ENCODE measurements around the gene EPB41L1.

EPB41L1 gene

DNA sequence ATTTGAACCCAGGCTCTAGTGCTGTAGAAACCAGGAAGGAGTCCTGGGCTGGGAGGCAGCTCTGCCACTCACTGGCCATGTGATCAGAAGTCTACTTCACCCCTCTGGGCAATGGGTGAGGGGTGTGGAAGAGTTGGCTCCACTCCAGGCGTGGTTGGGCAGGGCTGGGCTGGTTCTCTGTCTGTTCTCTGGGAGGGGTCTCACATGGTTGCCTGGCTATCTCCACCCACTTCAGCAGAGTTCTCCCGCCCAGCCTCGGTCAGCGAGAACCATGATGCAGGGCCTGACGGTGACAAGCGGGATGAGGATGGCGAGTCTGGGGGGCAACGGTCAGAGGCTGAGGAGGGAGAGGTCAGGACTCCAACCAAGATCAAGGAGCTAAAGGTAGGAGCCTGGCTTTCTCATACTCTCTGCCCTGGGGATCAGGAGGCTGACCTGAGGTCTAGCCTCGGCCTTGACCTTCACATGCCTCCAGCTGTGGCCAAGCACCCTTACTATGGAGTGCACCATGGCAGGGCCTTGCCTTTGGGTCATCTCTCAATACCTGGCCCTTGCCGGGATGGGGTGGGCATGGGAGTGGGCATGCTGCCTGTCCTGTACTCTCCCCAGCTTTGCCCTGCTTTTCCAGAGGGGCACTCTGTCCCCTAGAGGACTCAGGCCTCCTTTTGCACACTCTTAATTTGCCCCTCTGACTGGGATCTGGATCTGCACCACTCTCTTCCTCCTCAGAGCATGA lies 39.6 kb downstream of the EPB41L1 start:
- no peak for DNase-seq (ENCODE audit: low read depth)

- no peak for DNase-seq (ENCODE audit: low read depth)
These were observed 42.1 kb downstream of the EPB41L1 start for GRCh38 chr20:36196676-36197075.

DNA sequence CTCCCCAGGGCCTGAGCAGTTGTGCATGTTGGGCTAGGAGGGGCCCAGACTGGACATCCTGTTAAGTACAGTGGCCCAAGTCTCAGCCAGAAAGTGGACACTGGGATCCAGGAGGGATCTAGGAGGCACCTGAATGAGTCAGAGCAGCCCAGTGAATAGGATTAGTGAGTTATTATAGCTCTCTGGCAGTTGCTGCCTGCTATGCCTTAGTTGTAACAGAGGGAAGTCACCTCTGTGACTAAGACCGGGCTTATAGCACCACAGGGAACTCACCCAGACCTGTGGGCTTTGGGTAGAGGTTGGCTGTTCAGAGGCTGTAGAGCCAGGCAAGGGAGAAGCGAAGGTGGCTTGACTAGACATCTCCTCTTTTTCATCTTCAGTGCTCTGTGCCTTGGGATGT lies 42.7 kb downstream of the EPB41L1 start:
- DNase-seq (ENCODE audit: low read depth), result no peak

DNA sequence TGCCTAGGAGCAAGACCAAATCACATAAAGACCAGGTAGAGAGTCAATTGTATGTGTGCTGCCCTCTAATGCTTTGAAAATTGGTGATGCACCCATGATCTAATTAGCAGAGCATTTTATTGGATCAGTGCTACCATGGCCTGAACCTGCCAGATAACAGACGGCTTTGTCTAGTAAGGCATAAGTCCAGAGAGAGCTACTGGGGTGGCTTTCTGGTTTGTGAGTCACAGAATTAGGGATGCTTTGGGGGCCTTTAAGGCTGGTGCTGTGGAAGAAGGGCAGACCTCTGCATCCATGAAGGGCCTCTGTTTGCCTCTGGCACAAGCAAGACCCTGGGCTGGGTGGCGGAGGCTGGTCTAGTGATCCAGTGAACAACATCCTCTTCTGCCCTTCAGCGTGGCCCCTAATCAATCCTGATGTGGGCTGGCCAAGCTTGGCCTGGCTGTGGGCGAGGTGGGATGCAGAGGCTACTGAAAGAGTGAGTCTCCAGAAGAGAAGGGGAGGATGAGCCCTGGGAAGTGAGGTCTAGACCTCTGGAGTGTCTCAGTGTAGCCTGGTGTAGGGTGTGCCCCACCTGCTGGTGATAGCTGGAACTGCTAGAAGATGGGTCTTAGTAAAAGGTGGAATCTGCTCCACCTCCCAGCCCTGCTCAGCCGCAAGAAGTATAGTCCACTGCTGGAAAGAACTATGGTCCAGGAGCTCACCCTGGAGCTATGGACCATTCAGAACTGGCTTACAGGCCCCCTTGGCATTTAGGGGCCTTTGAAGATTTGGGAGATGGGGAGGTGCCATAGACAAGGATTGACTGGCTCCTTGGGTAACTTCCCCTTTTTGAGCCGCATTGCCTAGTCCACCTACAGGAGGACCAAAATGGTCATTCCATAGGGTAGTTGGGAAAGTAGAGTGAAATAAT lies 45.1 kb downstream of the EPB41L1 start:
- peak; percentile 65 for DNase-seq (ENCODE audit: low read depth)

GRCh38 chr20:36200451-36200850 lies 45.9 kb downstream of the EPB41L1 start:
- DNase-seq (ENCODE audit: low read depth), result no peak

GRCh38 chr20:36201198-36201597 lies 46.7 kb downstream of the EPB41L1 start:
- no peak for DNase-seq (ENCODE audit: low read depth)

DNA sequence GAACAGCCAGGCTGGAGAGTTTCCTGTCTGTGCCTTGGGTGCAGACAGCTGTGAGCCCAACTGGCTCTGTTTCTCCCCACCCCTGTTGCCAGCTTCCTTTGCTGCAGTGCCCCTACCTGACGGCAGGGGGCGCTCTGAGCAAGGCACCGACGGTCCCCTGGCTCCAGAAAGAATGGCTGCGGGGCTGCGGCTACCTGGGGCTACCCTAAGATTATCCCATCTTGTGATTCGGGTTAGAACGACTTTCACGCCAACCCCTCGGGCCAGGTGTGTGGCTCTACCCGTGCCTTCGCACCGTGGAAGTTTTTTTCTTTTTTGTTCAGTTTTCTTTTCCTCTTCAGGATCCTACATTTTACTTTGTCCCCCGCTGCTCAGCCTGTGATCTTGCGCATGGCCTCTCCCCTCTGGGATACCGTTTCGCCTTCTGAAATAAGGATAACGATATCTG lies 48.4 kb downstream of the EPB41L1 start:
- DNase-seq (ENCODE audit: low read depth), result peak; percentile 61

- no peak for DNase-seq (ENCODE audit: low read depth)
These were observed 49.3 kb downstream of the EPB41L1 start for GRCh38 chr20:36203861-36204260.

- no peak for DNase-seq (ENCODE audit: low read depth)
These were observed 50.5 kb downstream of the EPB41L1 start for GRCh38 chr20:36205026-36205425.

GRCh38 chr20:36206068-36206467 lies 51.5 kb downstream of the EPB41L1 start:
- no peak for DNase-seq (ENCODE audit: low read depth)

DNA sequence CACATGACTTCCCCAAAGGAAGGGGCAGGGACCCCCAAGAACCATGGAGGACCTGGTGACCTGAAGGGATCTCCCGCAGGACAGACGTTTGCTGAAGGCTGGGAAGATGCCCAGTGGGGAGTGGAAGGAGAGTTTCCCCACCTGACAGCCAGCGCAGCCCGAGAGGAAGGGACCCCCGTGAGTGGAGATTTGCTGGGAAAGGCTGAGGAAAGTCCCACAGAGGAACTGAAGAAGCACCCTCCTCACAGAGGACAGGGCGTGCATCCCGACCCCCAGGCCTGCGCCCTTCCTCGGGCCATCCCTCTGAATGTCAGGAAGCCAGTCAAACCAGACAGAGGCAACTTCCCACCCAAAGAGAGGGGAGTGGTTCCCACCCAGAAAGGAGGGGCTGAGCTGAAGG lies 52.1 kb downstream of the EPB41L1 start:
- DNase-seq (ENCODE audit: low read depth), result no peak

- no peak for DNase-seq (ENCODE audit: low read depth)
These were observed 53.1 kb downstream of the EPB41L1 start for GRCh38 chr20:36207602-36208001.

DNA sequence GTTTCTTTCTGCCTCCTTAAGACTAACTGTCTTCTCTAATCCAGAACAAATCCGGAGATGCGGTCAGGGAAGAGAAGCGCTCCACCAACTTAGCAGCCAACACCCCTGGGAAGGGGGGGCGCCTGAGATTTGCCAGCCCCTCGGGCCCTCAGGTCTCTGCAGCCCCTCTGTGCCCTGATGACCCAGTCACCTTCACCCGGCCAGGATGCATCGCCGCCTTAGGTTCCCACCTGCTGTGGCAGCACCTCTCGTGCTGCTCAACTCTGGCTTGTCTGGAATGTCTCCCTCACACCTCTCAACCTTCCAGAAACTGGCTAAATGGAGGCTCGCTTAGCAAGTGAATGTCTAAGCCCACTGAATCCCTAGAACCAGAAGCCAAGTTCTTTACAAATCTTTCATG lies 53.7 kb downstream of the EPB41L1 start:
- DNase-seq (ENCODE audit: low read depth), result no peak

DNA sequence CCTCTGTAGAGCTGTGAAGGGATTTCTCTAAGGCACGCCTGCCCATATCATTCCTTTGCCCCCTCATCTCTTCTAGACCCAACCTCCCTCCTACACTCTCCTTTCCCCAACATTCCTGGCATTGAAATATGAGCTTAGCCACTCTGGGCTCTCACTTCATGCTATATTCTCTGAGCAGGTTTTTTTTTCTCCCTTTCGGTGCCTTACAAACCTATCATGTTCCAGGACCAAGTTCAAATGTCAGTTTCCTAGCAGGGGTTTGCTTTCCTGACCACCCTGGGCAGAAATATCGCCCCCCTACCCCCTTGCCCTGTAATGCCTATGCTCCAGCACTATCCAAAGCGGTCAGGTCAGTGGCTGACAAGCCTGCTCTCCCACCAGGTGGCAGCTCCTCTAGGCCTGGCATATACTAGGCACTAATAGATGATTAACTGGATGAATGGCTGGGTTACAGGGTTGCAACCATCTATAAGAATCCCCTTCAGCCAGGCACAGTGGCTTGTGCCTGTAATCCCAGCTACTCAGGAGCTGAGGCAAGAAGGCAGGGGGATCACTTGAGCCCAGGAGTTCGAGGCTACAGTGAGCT lies 56.0 kb downstream of the EPB41L1 start:
- DNase-seq (ENCODE audit: low read depth), result no peak

DNA sequence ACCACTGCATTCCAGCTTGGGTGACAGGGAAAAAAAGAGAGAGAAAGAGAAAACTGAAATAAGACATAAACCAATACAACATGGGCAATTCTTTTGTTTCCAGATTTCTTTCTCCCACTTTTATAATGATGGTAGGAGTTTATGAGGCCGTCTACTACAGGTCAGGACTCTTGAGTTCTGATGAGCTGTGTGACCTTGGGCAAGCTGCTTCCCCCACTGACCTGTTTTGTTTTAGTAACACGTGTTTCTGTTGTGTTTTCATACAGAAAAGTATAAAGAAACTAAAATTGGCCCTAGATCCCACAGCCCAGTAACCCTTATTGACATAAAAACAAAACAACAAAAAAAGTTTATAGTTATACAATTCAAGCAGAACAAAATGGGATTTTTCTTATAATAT lies 58.8 kb downstream of the EPB41L1 start:
- no peak for DNase-seq (ENCODE audit: low read depth)

DNA sequence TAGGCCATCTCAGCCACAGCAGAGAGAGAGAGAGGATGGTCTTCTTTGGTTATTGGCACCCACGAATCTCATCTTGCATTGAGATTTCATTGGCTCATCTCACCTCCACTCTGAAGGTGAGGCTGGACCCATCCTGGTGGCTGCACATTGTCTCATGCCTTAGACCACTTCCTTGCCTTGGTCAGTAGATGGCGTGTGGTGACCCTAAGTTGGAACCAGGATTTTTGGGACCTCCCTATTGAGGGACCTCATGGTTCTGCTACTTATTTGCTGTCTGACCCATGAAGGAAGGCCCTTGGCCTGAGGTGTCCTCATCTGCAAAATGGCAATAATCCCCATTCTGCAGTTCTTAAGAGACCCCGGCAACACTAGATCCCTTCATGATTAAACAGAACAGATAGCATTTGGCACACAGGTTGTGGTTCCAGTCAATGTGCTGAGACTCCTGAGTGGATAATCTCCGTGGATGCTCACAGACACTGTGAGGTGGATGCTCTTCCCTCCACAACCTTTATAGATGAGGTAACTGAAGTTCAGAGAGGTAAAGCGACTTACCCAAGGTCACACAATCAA lies 60.2 kb downstream of the EPB41L1 start:
- no peak for DNase-seq (ENCODE audit: low read depth)

DNA sequence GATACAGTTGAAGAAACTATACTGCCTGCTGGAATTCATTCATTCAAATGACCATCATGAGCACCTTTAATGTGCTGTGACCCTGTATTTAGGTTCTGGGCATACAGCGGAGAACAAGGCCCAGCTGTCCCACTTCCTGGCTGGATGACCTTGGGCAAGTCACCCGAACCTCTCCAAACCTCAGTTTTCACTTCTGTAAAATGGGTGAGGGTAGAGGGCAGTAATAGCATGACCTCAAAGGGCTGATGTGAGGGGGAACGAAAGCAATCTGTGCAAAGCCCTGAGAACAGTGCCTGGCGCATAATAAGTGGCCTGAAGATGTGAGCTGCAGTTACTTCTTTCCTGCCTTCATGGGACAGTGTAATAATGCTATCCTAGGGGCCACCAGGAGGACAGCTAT lies 61.2 kb downstream of the EPB41L1 start:
- DNase-seq (ENCODE audit: low read depth), result no peak

DNA sequence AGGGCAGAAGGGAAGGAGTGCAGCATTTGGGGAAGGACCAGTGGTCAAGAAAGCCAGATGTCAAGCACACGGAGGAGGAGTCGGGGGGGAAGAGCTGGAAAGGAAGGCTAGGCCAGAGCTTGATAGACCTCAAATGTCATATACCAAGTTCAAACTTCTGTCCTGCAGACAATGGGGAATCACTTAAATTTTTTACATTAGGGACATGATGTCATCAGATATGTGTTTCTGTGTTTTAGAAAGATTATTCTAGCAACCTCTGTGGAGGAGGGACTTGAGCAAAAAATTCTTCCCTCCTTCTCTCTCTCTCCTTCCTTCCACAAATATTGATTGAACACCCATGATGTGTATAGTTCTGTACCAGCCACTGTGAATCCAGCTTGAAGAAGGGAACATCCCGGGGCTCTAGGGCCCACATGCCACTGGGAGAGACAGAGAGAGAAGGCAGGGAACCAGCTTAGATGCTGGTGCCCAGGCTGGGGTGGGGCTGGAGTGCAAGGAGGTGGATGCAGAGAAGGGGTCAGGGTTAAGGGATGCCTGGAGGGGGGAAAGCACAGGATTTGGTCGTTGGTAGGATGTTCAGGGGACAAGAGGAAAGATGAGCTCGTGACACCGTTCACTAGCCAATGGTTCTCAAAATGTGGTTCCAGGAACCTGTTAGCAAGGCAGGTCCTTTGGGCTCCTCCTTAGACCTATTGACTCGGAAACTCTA lies 61.9 kb downstream of the EPB41L1 start:
- no peak for DNase-seq (ENCODE audit: low read depth)

- no peak for DNase-seq (ENCODE audit: low read depth)
These were observed 62.7 kb downstream of the EPB41L1 start for GRCh38 chr20:36217226-36217625.

DNA sequence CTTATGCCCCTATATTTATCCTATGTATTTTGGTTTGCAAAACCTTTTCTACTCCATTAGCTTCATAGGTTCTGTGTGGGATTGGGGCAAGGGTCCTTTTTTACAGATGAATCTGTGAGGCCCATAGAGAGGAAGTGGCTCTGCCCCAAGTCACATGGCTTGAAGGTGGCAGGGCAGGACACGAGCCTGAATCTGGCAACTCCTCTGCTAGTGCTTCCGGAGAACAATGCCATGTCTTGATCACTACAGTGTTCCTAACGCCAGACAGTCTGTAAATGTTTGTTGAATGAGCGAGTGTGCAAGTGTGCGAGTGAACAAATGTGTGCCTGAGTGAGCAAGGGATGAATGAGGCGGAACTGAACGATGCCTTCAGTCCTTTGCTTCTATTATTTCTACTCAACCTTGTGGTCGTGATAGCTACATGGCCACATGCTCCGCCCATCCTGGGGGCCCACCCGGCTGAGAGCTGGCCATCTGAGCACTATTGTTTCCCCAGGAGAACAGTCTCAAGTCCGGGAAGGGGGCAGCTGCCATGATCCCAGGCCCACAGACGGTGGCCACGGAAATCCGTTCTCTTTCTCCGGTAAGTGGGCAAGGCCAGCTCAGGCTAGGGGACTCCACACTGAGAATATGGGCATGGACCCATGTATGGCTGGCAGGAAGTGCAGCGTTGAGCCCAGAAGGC lies 64.0 kb downstream of the EPB41L1 start:
- DNase-seq (ENCODE audit: low read depth), result no peak

GRCh38 chr20:36219671-36220220 lies 65.2 kb downstream of the EPB41L1 start:
- no peak for DNase-seq (ENCODE audit: low read depth)

Data from stimulated activated CD8-positive, alpha-beta memory T cell treated with anti-CD3 and anti-CD28 coated beads, Interleukin-15, amount 100 ng/mL, for 1 hour (primary cell).